Liver (tissue), 9 donors: Measurements from ENCODE around the gene GRM2. TPM values are rescaled to one million over a fixed set of nuclear protein-coding genes. Genes with fewer than 3 reads are reported as not detected.

Experiments used
- DNase-seq: peaks from one replicate; pipeline ENCODE4 v3.0.0-alpha.2; 2017; ENCODE audit warnings: low spot score
- H3K27ac ChIP-seq, 2 donors: one replicate each; pipeline ENCODE4 v1.7.0; 2013; ENCODE audit warnings: inconsistent platforms in 2 of 2, low read length in 2 of 2, control low read depth in 1 of 2, low read depth in 1 of 2, mild to moderate bottlenecking in 1 of 2
- H3K27me3 ChIP-seq, 4 donors: one replicate each; pipeline versions ENCODE4 v1.6.1 to v1.7.0; 2013; ENCODE audit warnings: low read length in 3 of 4, inconsistent platforms in 1 of 4, mild to moderate bottlenecking in 1 of 4, moderate library complexity in 1 of 4; ENCODE audit not compliant: control insufficient read depth in 4 of 4, insufficient read depth in 4 of 4
- H3K36me3 ChIP-seq, 4 donors: one replicate each; pipeline versions ENCODE4 v1.6.1 to v1.7.0; 2013; ENCODE audit warnings: low read length in 3 of 4, mild to moderate bottlenecking in 3 of 4, low read depth in 1 of 4, moderate library complexity in 1 of 4; ENCODE audit not compliant: control insufficient read depth in 4 of 4, insufficient read depth in 3 of 4
- H3K4me1 ChIP-seq, 4 donors: one replicate each; pipeline versions ENCODE4 v1.6.1 to v1.7.0; 2013; ENCODE audit warnings: low read length in 3 of 4, mild to moderate bottlenecking in 3 of 4, moderate library complexity in 1 of 4; ENCODE audit not compliant: control insufficient read depth in 4 of 4, insufficient read depth in 4 of 4
- H3K4me3 ChIP-seq, 3 donors: one replicate each; pipeline versions ENCODE4 v1.6.1 to v1.7.0; 2013; ENCODE audit warnings: low read length in 3 of 3, control low read depth in 1 of 3, low read depth in 1 of 3, mild to moderate bottlenecking in 1 of 3
- H3K9ac ChIP-seq, 2 donors: one replicate each; pipeline ENCODE4 v1.7.0; 2013; ENCODE audit warnings: low read length in 2 of 2, mild to moderate bottlenecking in 2 of 2, moderate library complexity in 2 of 2, control low read depth in 1 of 2, low read depth in 1 of 2
- H3K9me3 ChIP-seq, 4 donors: one replicate each; pipeline versions ENCODE4 v1.6.1 to v1.7.0; 2013; ENCODE audit warnings: low read length in 3 of 4; ENCODE audit not compliant: control insufficient read depth in 4 of 4
- ATF3 ChIP-seq: IDR thresholded peaks from 2 replicates; pipeline ENCODE4 v1.6.1; 2016; ENCODE audit warnings: antibody characterized with exemption
- CTCF ChIP-seq: fragments of 150-350 bp; IDR thresholded peaks from 2 replicates; pipeline ENCODE4 v1.5.1; 2017; ENCODE audit warnings: improper control_type of control experiment, low read depth, low read length; ENCODE audit not compliant: missing input control
- EGR1 ChIP-seq, 2 donors: IDR thresholded peaks; 2 replicates each; pipeline ENCODE4 v1.6.1; 2016 to 2018; ENCODE audit warnings: antibody characterized with exemption in 2 of 2, low read depth in 2 of 2
- FOXA1 ChIP-seq: IDR thresholded peaks from 2 replicates; pipeline ENCODE4 v1.6.1; 2016; ENCODE audit warnings: antibody characterized with exemption
- FOXA2 ChIP-seq: IDR thresholded peaks from 2 replicates; pipeline ENCODE4 v1.6.1; 2016; ENCODE audit warnings: antibody characterized with exemption
- GABPA ChIP-seq, 2 donors: IDR thresholded peaks in 1 of 2; conservative IDR thresholded peaks in 1 of 2; 2 replicates each; pipeline ENCODE4 v1.6.1; 2016; ENCODE audit warnings: antibody characterized with exemption in 2 of 2, mild to moderate bottlenecking in 1 of 2, moderate library complexity in 1 of 2
- HNF4A ChIP-seq, 2 donors: conservative IDR thresholded peaks; 2 replicates each; pipeline ENCODE4 v1.6.1; 2016; ENCODE audit warnings: antibody characterized with exemption in 2 of 2, mild to moderate bottlenecking in 2 of 2
- HNF4G ChIP-seq: IDR thresholded peaks from 2 replicates; pipeline ENCODE4 v1.6.1; 2016; ENCODE audit warnings: antibody characterized with exemption
- JUND ChIP-seq, 2 donors: IDR thresholded peaks; 2 replicates each; pipeline ENCODE4 v1.6.1; 2016; ENCODE audit warnings: antibody characterized with exemption in 2 of 2
- MAX ChIP-seq: IDR thresholded peaks from 2 replicates; pipeline ENCODE4 v1.6.1; 2016; ENCODE audit warnings: antibody characterized with exemption
- NR2F2 ChIP-seq: IDR thresholded peaks from 2 replicates; pipeline ENCODE4 v1.6.1; 2016; ENCODE audit warnings: antibody characterized with exemption
- RAD21 ChIP-seq, 2 donors: IDR thresholded peaks; 2 replicates each; pipeline ENCODE4 v1.6.1; 2016; ENCODE audit warnings: antibody characterized with exemption in 2 of 2, mild to moderate bottlenecking in 2 of 2
- REST ChIP-seq: IDR thresholded peaks from 2 replicates; pipeline ENCODE4 v1.6.1; 2016; ENCODE audit warnings: antibody characterized with exemption, mild to moderate bottlenecking
- SP1 ChIP-seq: IDR thresholded peaks from 2 replicates; pipeline ENCODE4 v1.6.1; 2018; ENCODE audit warnings: antibody characterized with exemption, mild to moderate bottlenecking
- TAF1 ChIP-seq: conservative IDR thresholded peaks from 2 replicates; pipeline ENCODE4 v1.6.1; 2016; ENCODE audit warnings: antibody characterized with exemption, mild to moderate bottlenecking
- YY1 ChIP-seq: IDR thresholded peaks from 2 replicates; pipeline ENCODE4 v1.6.1; 2016; ENCODE audit warnings: antibody characterized with exemption, mild to moderate bottlenecking
- ZBTB33 ChIP-seq: IDR thresholded peaks from 2 replicates; pipeline ENCODE4 v1.6.1; 2016; ENCODE audit warnings: antibody characterized with exemption
- WGBS: extraction: QIAGEN DNeasy Blood & Tissue Kit; methylation state at CpG from one replicate; pipeline ENCODE4 v1.1.7; 2013; 5-methylcytosine and 5-hydroxymethylcytosine counted together
- polyA plus RNA-seq, 2 donors: library from polyadenylated mRNA; stranded (reverse) in 1 of 2; unstranded in 1 of 2; fragments of 200-250 nt in 1 of 2; fragments of >200 nt in 1 of 2; fragmentation: Nextera tagmentation in 1 of 2; extraction: Ambion mirVana in 1 of 2; gene quantifications; one replicate each; pipeline versions ENCODE4 v1.2.1 to v1.2.3, GENCODE V29; 2013 to 2015
- total RNA-seq, 2 donors: library from RNA; depleted of rRNA; stranded (reverse); fragments of >200 nt; gene quantifications; one replicate each; pipeline ENCODE4 v1.2.3, GENCODE V29; 2014
- donor health status: healthy.
- donor health status: healthy.
- donor health status: healthy.
- donor health status: healthy.
- donor health status: healthy.

Gene GRM2
- total and polyA plus RNA-seq, 4 donors: 0.02 to 0.08 TPM; not detected in 2

GRCh38 chr3:51710631-51711351 lies 3.9 kb downstream of the GRM2 start:
- no peak overlapping the region for H3K9ac ChIP-seq
- no peaks in the 10 kb centered on the region for H3K36me3 ChIP-seq
- H3K27ac ChIP-seq: no peak overlapping the region
- no peak for DNase-seq
- no peaks in the 10 kb centered on the region for H3K27me3 ChIP-seq
- 89% methylated on average over 10 of the region's 10 CpGs for WGBS
- no peak overlapping the region for H3K4me3 ChIP-seq
- no peaks in the 10 kb centered on the region for H3K9me3 ChIP-seq
- peaks cover 0 to 4% (median 1%) of the 10 kb centered on the region in 4 donors for H3K4me1 ChIP-seq
- no peak for TF ChIP-seq FOXA1
- no peak for TF ChIP-seq FOXA2
- TF ChIP-seq REST: no peak
- TF ChIP-seq RAD21 (IDR thresholded peaks at IDR 0.05): no peak
- no peak for TF ChIP-seq YY1
- no peak for TF ChIP-seq MAX
- TF ChIP-seq GABPA (IDR thresholded peaks at IDR 0.05 in 1 of 2, conservative IDR thresholded peaks at IDR 0.05 in 1 of 2): no peak
- no peak for TF ChIP-seq ZBTB33
- no peak for TF ChIP-seq JUND (IDR thresholded peaks at IDR 0.05)
- TF ChIP-seq HNF4A (conservative IDR thresholded peaks at IDR 0.05): no peak
- no peak for TF ChIP-seq TAF1
- no peak for TF ChIP-seq ATF3
- no peak for TF ChIP-seq EGR1 (IDR thresholded peaks at IDR 0.05; ENCODE audit: low read depth in 2 of 2)
- no peak for TF ChIP-seq SP1
- TF ChIP-seq NR2F2: no peak
- no peak for TF ChIP-seq HNF4G
- TF ChIP-seq CTCF: no peak
